ENCODE results near the gene MAB21L2. TPM values are rescaled to one million over a fixed set of nuclear protein-coding genes. Genes with fewer than 3 reads are reported as not detected.

Gene MAB21L2
- total and polyA plus RNA-seq, 2 experiments from 2014 or later, result not detected

DNA sequence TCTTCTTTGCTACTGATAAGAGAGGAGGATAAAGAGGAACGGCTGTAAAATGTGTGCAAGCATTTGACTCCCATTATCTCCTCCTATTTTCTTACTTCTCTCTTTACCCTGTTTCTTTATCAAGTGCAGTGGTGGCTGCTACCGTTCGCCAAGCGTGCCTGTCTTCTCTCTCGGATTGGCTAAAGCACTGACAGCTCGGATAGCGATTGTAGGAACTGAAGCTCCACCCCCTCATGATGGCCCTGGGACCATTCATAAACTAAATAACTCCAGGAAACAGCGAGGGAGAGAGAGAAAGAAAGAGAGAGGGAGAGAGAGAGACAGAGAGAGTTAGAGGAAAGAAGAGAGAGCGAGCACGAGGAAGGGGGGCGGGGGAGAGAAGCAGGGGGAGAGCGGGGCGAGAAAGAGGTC lies 305 bp upstream of the MAB21L2 start:
- H3K27me3 ChIP-seq (replicated peaks; ENCODE audit: insufficient read depth), result no peaks in the 10 kb centered on the region
- H3K79me2 ChIP-seq (ENCODE audit: insufficient read depth), result no peaks in the 10 kb centered on the region
- H3K9me3 ChIP-seq (ENCODE audit: low read depth), result no peaks in the 10 kb centered on the region
- H2AFZ ChIP-seq, result no peak overlapping the region
- 91 to 95% methylated on average over 9 to 13 of the region's 13 CpGs for WGBS, 2 experiments (ENCODE audit: low coverage in 1 of 2, low lambda C conversion rate in 2 of 2, missing lambda C conversion rate in 2 of 2)
- no peaks in the 10 kb centered on the region for H3F3A ChIP-seq (ENCODE audit: insufficient read depth)
- H4K20me1 ChIP-seq (ENCODE audit: insufficient read depth), result no peaks in the 10 kb centered on the region
- no peaks in the 10 kb centered on the region for H3K9me2 ChIP-seq (ENCODE audit: insufficient read depth)
- no peak overlapping the region for H3K27ac ChIP-seq
- no peak overlapping the region for H3K4me2 ChIP-seq (ENCODE audit: unreplicated experiment)
- no peaks in the 10 kb centered on the region for H3K36me3 ChIP-seq (ENCODE audit: low read depth)
- H3K9ac ChIP-seq, result no peak overlapping the region
- DNase-seq, result no peak
- H3K4me1 ChIP-seq (ENCODE audit: insufficient read depth), result no peaks in the 10 kb centered on the region
- TF ChIP-seq EZH2 (IDR thresholded peaks at IDR 0.05; ENCODE audit: insufficient read depth, poor library complexity, severe bottlenecking), result no peak
- TF ChIP-seq EZH2phosphoT487 (IDR thresholded peaks at IDR 0.05; ENCODE audit: insufficient read depth, low read depth), result no peak
- in situ Hi-C loops (cut with MboI), result loop anchor here (25.0 kb wide), 1 partner anchor 594 kb away; no protein-coding TSS in a partner anchor
- H3K4me3 ChIP-seq, result no peak overlapping the region

- in situ Hi-C loops (cut with MboI), result loop anchor here (25.0 kb wide), 1 partner anchor 596 kb away; no protein-coding TSS in a partner anchor
- Histone ChIP-seq H3K4me3 (no peak overlapping the region), H3K9ac (no peak overlapping the region), H3F3A (ENCODE audit: insufficient read depth) (no peaks in the 10 kb centered on the region), H3K4me2 (ENCODE audit: unreplicated experiment) (no peak overlapping the region), H2AFZ (no peak overlapping the region), H3K4me1 (ENCODE audit: insufficient read depth) (no peaks in the 10 kb centered on the region), H3K27ac (no peak overlapping the region), H4K20me1 (ENCODE audit: insufficient read depth) (no peaks in the 10 kb centered on the region), H3K9me3 (ENCODE audit: low read depth) (no peaks in the 10 kb centered on the region), H3K36me3 (ENCODE audit: low read depth) (no peaks in the 10 kb centered on the region), H3K79me2 (ENCODE audit: insufficient read depth) (no peaks in the 10 kb centered on the region), H3K9me2 (ENCODE audit: insufficient read depth) (no peaks in the 10 kb centered on the region), H3K27me3 (replicated peaks; ENCODE audit: insufficient read depth) (no peaks in the 10 kb centered on the region)
- WGBS, 2 experiments (ENCODE audit: low coverage in 1 of 2, low lambda C conversion rate in 2 of 2, missing lambda C conversion rate in 2 of 2), result 90 to 92% methylated on average over 30 to 32 of the region's 32 CpGs
- TF ChIP-seq EZH2 (IDR thresholded peaks at IDR 0.05; ENCODE audit: insufficient read depth, poor library complexity, severe bottlenecking), result no peak
- TF ChIP-seq EZH2phosphoT487 (IDR thresholded peaks at IDR 0.05; ENCODE audit: insufficient read depth, low read depth), result no peak
- DNase-seq, result no peak
These were observed 929 bp downstream of the MAB21L2 start for GRCh38 chr4:150582873-150583286.

DNA sequence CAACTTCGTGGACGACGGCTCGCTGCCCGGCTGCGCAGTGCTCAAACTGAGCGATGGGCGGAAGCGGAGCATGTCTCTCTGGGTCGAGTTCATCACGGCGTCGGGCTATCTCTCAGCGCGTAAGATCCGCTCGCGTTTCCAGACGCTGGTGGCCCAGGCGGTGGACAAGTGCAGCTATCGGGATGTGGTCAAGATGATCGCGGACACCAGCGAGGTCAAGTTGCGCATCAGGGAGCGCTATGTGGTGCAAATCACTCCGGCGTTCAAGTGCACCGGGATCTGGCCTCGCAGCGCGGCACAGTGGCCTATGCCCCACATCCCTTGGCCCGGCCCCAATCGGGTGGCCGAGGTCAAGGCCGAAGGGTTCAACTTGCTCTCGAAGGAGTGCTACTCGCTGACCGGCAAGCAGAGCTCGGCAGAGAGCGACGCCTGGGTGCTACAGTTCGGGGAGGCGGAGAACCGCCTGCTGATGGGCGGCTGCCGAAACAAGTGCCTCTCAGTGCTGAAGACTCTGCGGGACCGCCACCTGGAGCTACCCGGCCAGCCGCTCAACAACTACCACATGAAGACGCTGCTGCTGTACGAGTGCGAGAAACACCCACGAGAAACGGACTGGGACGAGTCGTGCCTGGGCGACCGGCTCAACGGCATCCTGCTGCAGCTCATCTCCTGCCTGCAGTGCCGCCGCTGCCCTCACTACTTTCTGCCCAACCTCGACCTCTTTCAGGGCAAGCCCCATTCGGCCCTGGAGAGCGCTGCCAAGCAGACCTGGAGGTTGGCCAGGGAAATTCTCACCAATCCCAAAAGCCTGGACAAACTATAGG lies 1.5 kb downstream of the MAB21L2 start:
- in situ Hi-C loops (cut with MboI), result loop anchor here (25.0 kb wide), 1 partner anchor 596 kb away; no protein-coding TSS in a partner anchor
- DNase-seq, result no peak
- WGBS, 2 experiments (ENCODE audit: low coverage in 1 of 2, low lambda C conversion rate in 2 of 2, missing lambda C conversion rate in 2 of 2), result 73 to 78% methylated on average over 62 to 66 of the region's 66 CpGs
- Histone ChIP-seq H3K9ac (no peak overlapping the region), H3K4me2 (ENCODE audit: unreplicated experiment) (no peak overlapping the region), H3K27ac (no peak overlapping the region), H3K27me3 (replicated peaks; ENCODE audit: insufficient read depth) (no peaks in the 10 kb centered on the region), H3F3A (ENCODE audit: insufficient read depth) (no peaks in the 10 kb centered on the region), H2AFZ (no peak overlapping the region), H3K4me1 (ENCODE audit: insufficient read depth) (no peaks in the 10 kb centered on the region), H4K20me1 (ENCODE audit: insufficient read depth) (no peaks in the 10 kb centered on the region), H3K79me2 (ENCODE audit: insufficient read depth) (no peaks in the 10 kb centered on the region), H3K36me3 (ENCODE audit: low read depth) (no peaks in the 10 kb centered on the region), H3K9me2 (ENCODE audit: insufficient read depth) (no peaks in the 10 kb centered on the region), H3K9me3 (ENCODE audit: low read depth) (no peaks in the 10 kb centered on the region), H3K4me3 (no peak overlapping the region)
- no peak for TF ChIP-seq EZH2phosphoT487 (IDR thresholded peaks at IDR 0.05; ENCODE audit: insufficient read depth, low read depth)
- no peak for TF ChIP-seq EZH2 (IDR thresholded peaks at IDR 0.05; ENCODE audit: insufficient read depth, poor library complexity, severe bottlenecking)

DNA sequence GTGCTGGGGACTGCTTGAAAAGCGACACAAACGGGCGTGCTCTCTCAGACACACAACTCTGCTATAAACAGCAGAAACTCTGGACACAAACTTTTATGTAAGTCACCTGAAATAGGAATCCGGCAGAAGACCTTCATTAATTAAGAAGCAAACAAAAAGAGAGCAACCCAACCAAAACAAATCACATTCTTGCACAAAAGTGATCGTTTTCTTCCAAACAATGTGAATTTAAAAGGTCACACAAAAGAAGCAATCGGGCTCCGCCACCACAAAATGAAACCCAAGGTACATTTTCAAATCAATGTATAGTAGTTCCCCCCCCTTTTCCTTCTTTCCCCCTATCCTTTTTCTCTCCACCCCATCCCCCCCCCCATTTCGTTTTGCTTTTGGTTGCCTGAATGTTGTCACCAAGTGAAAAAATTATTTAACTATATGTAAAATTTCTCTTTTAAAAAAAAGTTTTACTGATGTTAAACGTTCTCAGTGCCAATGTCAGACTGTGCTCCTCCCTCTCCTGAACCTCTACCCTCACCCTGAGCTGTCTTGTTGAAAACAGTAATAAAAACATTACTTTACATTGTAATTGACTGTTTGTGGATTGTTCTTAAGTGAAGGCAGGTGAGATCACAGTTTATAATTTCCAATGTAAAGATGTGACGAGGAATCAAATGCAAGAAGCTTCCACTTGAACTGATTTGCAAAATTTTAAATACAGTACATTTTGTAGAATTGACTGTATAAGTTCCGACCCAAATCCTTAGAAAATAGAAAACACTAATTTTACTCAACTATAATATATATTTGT lies 2.4 kb downstream of the MAB21L2 start:
- H3K9me2 ChIP-seq (ENCODE audit: insufficient read depth), result no peaks in the 10 kb centered on the region
- no peak for DNase-seq
- no peaks in the 10 kb centered on the region for H3K79me2 ChIP-seq (ENCODE audit: insufficient read depth)
- no peaks in the 10 kb centered on the region for H3K9me3 ChIP-seq (ENCODE audit: low read depth)
- no peak overlapping the region for H3K4me2 ChIP-seq (ENCODE audit: unreplicated experiment)
- no peak overlapping the region for H3K9ac ChIP-seq
- no peaks in the 10 kb centered on the region for H3F3A ChIP-seq (ENCODE audit: insufficient read depth)
- H4K20me1 ChIP-seq (ENCODE audit: insufficient read depth), result no peaks in the 10 kb centered on the region
- no peak overlapping the region for H3K4me3 ChIP-seq
- no peaks in the 10 kb centered on the region for H3K27me3 ChIP-seq (replicated peaks; ENCODE audit: insufficient read depth)
- no peak overlapping the region for H2AFZ ChIP-seq
- TF ChIP-seq EZH2 (IDR thresholded peaks at IDR 0.05; ENCODE audit: insufficient read depth, poor library complexity, severe bottlenecking), result no peak
- TF ChIP-seq EZH2phosphoT487 (IDR thresholded peaks at IDR 0.05; ENCODE audit: insufficient read depth, low read depth), result no peak
- in situ Hi-C loops (cut with MboI), result loop anchor here (25.0 kb wide), 1 partner anchor 597 kb away; no protein-coding TSS in a partner anchor
- H3K36me3 ChIP-seq (ENCODE audit: low read depth), result no peaks in the 10 kb centered on the region
- 95% methylated on average over 10 to 11 of the region's 11 CpGs for WGBS, 2 experiments (ENCODE audit: low coverage in 1 of 2, low lambda C conversion rate in 2 of 2, missing lambda C conversion rate in 2 of 2)
- no peak overlapping the region for H3K27ac ChIP-seq
- no peaks in the 10 kb centered on the region for H3K4me1 ChIP-seq (ENCODE audit: insufficient read depth)

Measured in GM23248 (cell line).